Gastroesophageal sphincter (tissue), 3 donors: ENCODE measurements around the gene RPTOR.

ENCODE experiments used
- EP300 ChIP-seq: sonication (generic); formaldehyde crosslinking; IDR thresholded peaks from one replicate; pipeline ENCODE4 v1.6.1; 2017; ENCODE audit warnings: antibody characterized with exemption, mild to moderate bottlenecking
- POLR2A ChIP-seq, 2 donors: fragments of 450-650 bp; IDR thresholded peaks; one replicate each; pipeline ENCODE4 v1.6.1; 2017; ENCODE audit warnings: antibody characterized with exemption in 2 of 2, mild to moderate bottlenecking in 2 of 2, moderate library complexity in 1 of 2
- POLR2AphosphoS5 ChIP-seq: sonication (generic); formaldehyde crosslinking; IDR thresholded peaks from one replicate; pipeline ENCODE4 v1.6.1; 2017; ENCODE audit warnings: antibody characterized with exemption
- TF ChIP-seq, protein P1 (sequence below), 4 experiments: fragments of 200-600 bp in 2 of 4; fragments of 450-650 bp in 2 of 4; sonication (generic) in 1 of 4; IDR thresholded peaks; one replicate each; pipeline ENCODE4 v1.5.1; 2017 to 2019; ENCODE audit warnings: antibody characterized with exemption in 4 of 4, mild to moderate bottlenecking in 2 of 4, moderate library complexity in 2 of 4

GRCh38 chr17:80574496-80574895 lies 29.9 kb downstream of the RPTOR start:
- TF ChIP-seq POLR2A (IDR thresholded peaks at IDR 0.05) (no peak), POLR2AphosphoS5 (no peak), EP300 (no peak)
- TF ChIP-seq, protein P1, sequence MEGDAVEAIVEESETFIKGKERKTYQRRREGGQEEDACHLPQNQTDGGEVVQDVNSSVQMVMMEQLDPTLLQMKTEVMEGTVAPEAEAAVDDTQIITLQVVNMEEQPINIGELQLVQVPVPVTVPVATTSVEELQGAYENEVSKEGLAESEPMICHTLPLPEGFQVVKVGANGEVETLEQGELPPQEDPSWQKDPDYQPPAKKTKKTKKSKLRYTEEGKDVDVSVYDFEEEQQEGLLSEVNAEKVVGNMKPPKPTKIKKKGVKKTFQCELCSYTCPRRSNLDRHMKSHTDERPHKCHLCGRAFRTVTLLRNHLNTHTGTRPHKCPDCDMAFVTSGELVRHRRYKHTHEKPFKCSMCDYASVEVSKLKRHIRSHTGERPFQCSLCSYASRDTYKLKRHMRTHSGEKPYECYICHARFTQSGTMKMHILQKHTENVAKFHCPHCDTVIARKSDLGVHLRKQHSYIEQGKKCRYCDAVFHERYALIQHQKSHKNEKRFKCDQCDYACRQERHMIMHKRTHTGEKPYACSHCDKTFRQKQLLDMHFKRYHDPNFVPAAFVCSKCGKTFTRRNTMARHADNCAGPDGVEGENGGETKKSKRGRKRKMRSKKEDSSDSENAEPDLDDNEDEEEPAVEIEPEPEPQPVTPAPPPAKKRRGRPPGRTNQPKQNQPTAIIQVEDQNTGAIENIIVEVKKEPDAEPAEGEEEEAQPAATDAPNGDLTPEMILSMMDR (IDR thresholded peaks at IDR 0.05) = no peak
